ENCODE measurements around the gene TMEM92. TPM values are rescaled to one million over a fixed set of nuclear protein-coding genes. Genes with fewer than 3 reads are reported as not detected.

Gene TMEM92
- total and polyA plus RNA-seq, 10 of the 15 experiments (the other 5 are each of a cell fraction or from before 2014, with no cell fraction given) = 0.11 to 1.2 (median 0.32) TPM

DNA sequence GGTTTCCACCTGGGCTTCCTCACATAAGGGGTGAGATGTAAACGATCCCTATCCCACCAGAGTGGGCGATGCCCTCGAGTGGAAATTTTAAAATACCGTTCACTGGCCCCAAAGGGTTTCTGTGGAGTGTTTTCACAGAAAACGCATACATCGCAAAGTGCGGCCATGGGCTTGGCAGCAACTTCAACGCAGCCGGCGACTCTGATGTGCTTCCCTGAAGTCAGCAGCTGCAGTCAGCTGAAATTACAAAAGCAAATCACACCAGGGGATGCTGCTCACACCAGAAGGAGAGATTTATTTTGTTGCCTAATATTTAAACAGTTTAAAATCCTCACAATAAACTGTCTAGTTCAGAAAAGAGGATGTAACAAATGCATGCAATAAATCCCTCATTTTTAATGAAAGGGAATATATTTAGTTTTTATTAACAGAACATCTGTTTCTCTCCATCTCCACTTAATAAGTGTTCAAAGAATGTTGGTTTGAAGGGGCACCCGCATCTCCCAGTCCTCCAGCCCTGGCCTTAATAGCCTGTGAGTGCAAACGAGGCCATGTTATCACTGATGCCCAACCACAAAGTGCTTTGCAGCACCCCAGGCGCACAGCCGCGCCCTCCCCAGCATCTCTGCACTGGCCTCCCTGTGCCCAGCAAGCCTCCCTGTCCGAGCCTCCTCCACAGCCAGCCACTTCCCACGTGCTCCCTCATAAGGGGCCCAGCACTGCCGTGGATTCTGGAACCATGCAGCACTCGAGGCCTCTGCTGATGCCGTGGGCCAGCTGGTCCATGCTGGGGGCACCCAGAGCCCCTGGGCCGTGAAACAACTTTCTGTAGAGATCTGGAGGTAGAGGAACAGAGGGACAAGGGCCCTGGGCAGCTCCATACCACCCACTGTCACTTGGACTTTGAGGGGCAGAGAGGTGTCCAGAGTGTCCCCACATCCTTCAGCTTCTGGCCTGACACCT lies 54.4 kb downstream of the TMEM92 start:
- H3K27ac ChIP-seq (ENCODE audit: control insufficient read depth, insufficient read depth) = no peak overlapping the region
- H3K4me1 ChIP-seq (ENCODE audit: control insufficient read depth, insufficient read depth, low read length) = peaks cover 3% of the 10 kb centered on the region
- no peak overlapping the region for H3K4me3 ChIP-seq
- H3K4me2 ChIP-seq (ENCODE audit: control insufficient read depth, insufficient read depth) = no peak overlapping the region
- H3K79me2 ChIP-seq (ENCODE audit: control insufficient read depth, insufficient read depth, low read length) = no peaks in the 10 kb centered on the region
- SMC1A ChIA-PET (ENCODE audit: uncharacterized antibody, unreplicated experiment) = interaction anchor here (1.6 to 3.0 kb wide), 3 partner anchors 12 to 20 kb away, joined by 5 to 11 read pairs (median 6); no protein-coding TSS in a partner anchor
- H3K9ac ChIP-seq (ENCODE audit: control insufficient read depth, insufficient read depth, low read length) = no peak overlapping the region
- RAD21 ChIA-PET (ENCODE audit: unreplicated experiment) = interaction anchor here (1.0 to 1.6 kb wide), 2 partner anchors 14 to 159 kb away, joined by 3 to 4 read pairs; no protein-coding TSS in a partner anchor
- BruUV-seq (replicated peaks) = no TSS peak
- POLR2A ChIA-PET = no interaction called here
- no peaks in the 10 kb centered on the region for H3K27me3 ChIP-seq (replicated peaks in 1 of 2; ENCODE audit: control insufficient read depth in 2 of 2, insufficient read depth in 2 of 2, low read length in 1 of 2)
- in situ Hi-C loops (cut with MboI) = no loop called here
- no peaks in the 10 kb centered on the region for H3K9me3 ChIP-seq (replicated peaks; ENCODE audit: control insufficient read depth, insufficient read depth, low read length)
- intact Hi-C loops (cut with micrococcal nuclease; ENCODE audit: unreplicated experiment) = no loop called here
- 53% methylated on average over 21 of the region's 21 CpGs for WGBS (ENCODE audit: insufficient coverage, insufficient replicate concordance, low lambda C conversion rate, missing lambda C conversion rate)
- H2AFZ ChIP-seq (ENCODE audit: control insufficient read depth, low read depth, low read length) = no peak overlapping the region
- ATAC-seq = no peak
- no peak for DNase-seq (ENCODE audit: low read depth, low spot score)
- no peaks in the 10 kb centered on the region for H4K20me1 ChIP-seq (ENCODE audit: control insufficient read depth, insufficient read depth)
- no peak for FAIRE-seq
- CTCF ChIA-PET = interaction anchor here (0.7 to 2.0 kb wide), 4 partner anchors 19 to 34 kb away, joined by 3 to 10 read pairs (median 3); no protein-coding TSS in a partner anchor
- no peaks in the 10 kb centered on the region for H3K36me3 ChIP-seq (ENCODE audit: control insufficient read depth in 2 of 2, insufficient read depth in 2 of 2, low read length in 1 of 2)
- no peak for TF ChIP-seq GABPA (IDR thresholded peaks at IDR 0.05; ENCODE audit: low read depth)
- no peak for TF ChIP-seq ZNF622 (IDR thresholded peaks at IDR 0.05)
- TF ChIP-seq ZNF274 (IDR thresholded peaks at IDR 0.05; ENCODE audit: insufficient read depth, insufficient read length) = no peak
- TF ChIP-seq CHD1 (IDR thresholded peaks at IDR 0.05; ENCODE audit: low read depth, low read length) = no peak
- TF ChIP-seq STAT3 (IDR thresholded peaks at IDR 0.05; ENCODE audit: low read depth, low read length) = no peak
- TF ChIP-seq SKIL (IDR thresholded peaks at IDR 0.05; ENCODE audit: low read depth, poor library complexity, severe bottlenecking) = no peak
- TF ChIP-seq EP300 (IDR thresholded peaks at IDR 0.05; ENCODE audit: borderline replicate concordance in 1 of 2, control insufficient read depth in 1 of 2, low read depth in 2 of 2, low read length in 2 of 2) = no peak
- no peak for TF ChIP-seq TAF1 (IDR thresholded peaks at IDR 0.05; ENCODE audit: borderline replicate concordance, low read depth, low read length)
- TF ChIP-seq KLF5 (IDR thresholded peaks at IDR 0.05; ENCODE audit: partially characterized antibody) = no peak
- no peak for TF ChIP-seq SREBF2 (IDR thresholded peaks at IDR 0.05; ENCODE audit: low read length)
- TF ChIP-seq, protein P1, sequence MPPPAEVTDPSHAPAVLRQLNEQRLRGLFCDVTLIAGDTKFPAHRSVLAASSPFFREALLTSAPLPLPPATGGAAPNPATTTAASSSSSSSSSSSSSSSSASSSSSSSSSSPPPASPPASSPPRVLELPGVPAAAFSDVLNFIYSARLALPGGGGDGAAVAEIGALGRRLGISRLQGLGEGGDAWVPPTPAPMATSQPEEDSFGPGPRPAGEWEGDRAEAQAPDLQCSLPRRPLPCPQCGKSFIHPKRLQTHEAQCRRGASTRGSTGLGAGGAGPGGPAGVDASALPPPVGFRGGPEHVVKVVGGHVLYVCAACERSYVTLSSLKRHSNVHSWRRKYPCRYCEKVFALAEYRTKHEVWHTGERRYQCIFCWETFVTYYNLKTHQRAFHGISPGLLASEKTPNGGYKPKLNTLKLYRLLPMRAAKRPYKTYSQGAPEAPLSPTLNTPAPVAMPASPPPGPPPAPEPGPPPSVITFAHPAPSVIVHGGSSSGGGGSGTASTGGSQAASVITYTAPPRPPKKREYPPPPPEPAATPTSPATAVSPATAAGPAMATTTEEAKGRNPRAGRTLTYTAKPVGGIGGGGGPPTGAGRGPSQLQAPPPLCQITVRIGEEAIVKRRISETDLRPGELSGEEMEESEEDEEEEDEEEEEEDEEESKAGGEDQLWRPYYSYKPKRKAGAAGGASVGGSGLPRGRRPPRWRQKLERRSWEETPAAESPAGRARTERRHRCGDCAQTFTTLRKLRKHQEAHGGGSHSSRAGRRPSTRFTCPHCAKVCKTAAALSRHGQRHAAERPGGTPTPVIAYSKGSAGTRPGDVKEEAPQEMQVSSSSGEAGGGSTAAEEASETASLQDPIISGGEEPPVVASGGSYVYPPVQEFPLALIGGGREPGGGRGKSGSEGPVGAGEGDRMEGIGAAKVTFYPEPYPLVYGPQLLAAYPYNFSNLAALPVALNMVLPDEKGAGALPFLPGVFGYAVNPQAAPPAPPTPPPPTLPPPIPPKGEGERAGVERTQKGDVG (CRISPR knock-in tag; IDR thresholded peaks at IDR 0.05) = no peak
- TF ChIP-seq RAD51 (IDR thresholded peaks at IDR 0.05) = no peak
- TF ChIP-seq HCFC1 (IDR thresholded peaks at IDR 0.05; ENCODE audit: low read length) = no peak
- TF ChIP-seq ZNF207 (IDR thresholded peaks at IDR 0.05; ENCODE audit: borderline replicate concordance) = no peak
- TF ChIP-seq ATF3 (IDR thresholded peaks at IDR 0.05; ENCODE audit: borderline replicate concordance, extremely low read depth, low read depth, low read length) = no peak
- TF ChIP-seq ZBED1 (IDR thresholded peaks at IDR 0.05; ENCODE audit: borderline replicate concordance) = no peak

Measured in GM12878 (cell line).